Measurements from ENCODE around the gene DHX9. TPM values are rescaled to one million over a fixed set of nuclear protein-coding genes. Genes with fewer than 3 reads are reported as not detected.

DHX9 gene
- total RNA-seq, 1 donor from 2014 or later, result 169 TPM

GRCh38 chr1:182807907-182808306, 31.2 kb upstream of the DHX9 start:
- FAIRE-seq, result no peak
- no peak overlapping the region for H3K4me2 ChIP-seq (ENCODE audit: low read length)

GRCh38 chr1:182809414-182809957, 29.7 kb upstream of the DHX9 start:
- Histone ChIP-seq H3K9me3 (ENCODE audit: insufficient read depth, low read depth, low read length) (no peaks in the 10 kb centered on the region), H4K20me1 (ENCODE audit: insufficient read depth, low read length) (no peaks in the 10 kb centered on the region), H3K36me3 (ENCODE audit: insufficient read depth, low read length) (no peaks in the 10 kb centered on the region), H3K79me2 (ENCODE audit: insufficient read depth, low read length) (no peaks in the 10 kb centered on the region), H3K4me3 (ENCODE audit: insufficient read depth, low read depth, low read length) (no peak overlapping the region), H3K27me3 (ENCODE audit: insufficient read depth, low read length) (no peaks in the 10 kb centered on the region), H3K4me1 (ENCODE audit: insufficient read depth, low read length) (no peaks in the 10 kb centered on the region), H3K27ac (ENCODE audit: low read depth, low read length) (no peak overlapping the region), H3K4me2 (ENCODE audit: low read length) (no peak overlapping the region), H2AFZ (ENCODE audit: low read depth, low read length) (no peak overlapping the region), H3K9ac (ENCODE audit: low read length) (no peak overlapping the region)
- DNase-seq (ENCODE audit: low read depth) (no peak), FAIRE-seq (no peak)
- Mint-ChIP-seq H3K36me3 (ENCODE audit: low read depth, unreplicated experiment) (peaks cover 3% of the 10 kb centered on the region), H3K27me3 (ENCODE audit: low read depth, unreplicated experiment) (no peaks in the 10 kb centered on the region), H3K9me3 (ENCODE audit: unreplicated experiment) (no peaks in the 10 kb centered on the region), H3K27ac (ENCODE audit: unreplicated experiment) (no peak overlapping the region), H3K4me3 (ENCODE audit: unreplicated experiment) (no peak overlapping the region), H3K4me1 (ENCODE audit: low read depth, unreplicated experiment) (no peaks in the 10 kb centered on the region)
- TF ChIP-seq CTCF (IDR thresholded peaks at IDR 0.05; ENCODE audit: insufficient read depth, low read depth, low read length), result no peak
- TF ChIP-seq EZH2 (IDR thresholded peaks at IDR 0.05; ENCODE audit: insufficient read depth, low read length), result no peak

More at GRCh38 chr1:182807907-182808306, 31.2 kb upstream of the DHX9 start:
- H3K27ac Mint-ChIP-seq (ENCODE audit: unreplicated experiment), result no peak overlapping the region
- no peaks in the 10 kb centered on the region for H3K27me3 Mint-ChIP-seq (ENCODE audit: low read depth, unreplicated experiment)
- H3K27ac ChIP-seq (ENCODE audit: low read depth, low read length), result no peak overlapping the region
- no peak overlapping the region for H3K4me3 ChIP-seq (ENCODE audit: insufficient read depth, low read depth, low read length)
- H3K9me3 ChIP-seq (ENCODE audit: insufficient read depth, low read depth, low read length), result no peaks in the 10 kb centered on the region
- H3K36me3 Mint-ChIP-seq (ENCODE audit: low read depth, unreplicated experiment), result peaks cover 2% of the 10 kb centered on the region
- no peak for DNase-seq (ENCODE audit: low read depth)
- H3K36me3 ChIP-seq (ENCODE audit: insufficient read depth, low read length), result no peaks in the 10 kb centered on the region
- no peak overlapping the region for H3K4me3 Mint-ChIP-seq (ENCODE audit: unreplicated experiment)
- H3K4me1 Mint-ChIP-seq (ENCODE audit: low read depth, unreplicated experiment), result no peaks in the 10 kb centered on the region
- H3K9me3 Mint-ChIP-seq (ENCODE audit: unreplicated experiment), result no peaks in the 10 kb centered on the region
- H3K79me2 ChIP-seq (ENCODE audit: insufficient read depth, low read length), result no peaks in the 10 kb centered on the region
- TF ChIP-seq CTCF (IDR thresholded peaks at IDR 0.05; ENCODE audit: insufficient read depth, low read depth, low read length) (no peak), EZH2 (IDR thresholded peaks at IDR 0.05; ENCODE audit: insufficient read depth, low read length) (no peak)
- no peaks in the 10 kb centered on the region for H3K4me1 ChIP-seq (ENCODE audit: insufficient read depth, low read length)
- H3K27me3 ChIP-seq (ENCODE audit: insufficient read depth, low read length), result no peaks in the 10 kb centered on the region
- H4K20me1 ChIP-seq (ENCODE audit: insufficient read depth, low read length), result no peaks in the 10 kb centered on the region
- H2AFZ ChIP-seq (ENCODE audit: low read depth, low read length), result no peak overlapping the region
- no peak overlapping the region for H3K9ac ChIP-seq (ENCODE audit: low read length)

- H3K79me2 ChIP-seq (ENCODE audit: insufficient read depth, low read length), result no peaks in the 10 kb centered on the region
- no peak for FAIRE-seq
Measured at GRCh38 chr1:182811975-182812722, 27.0 kb upstream of the DHX9 start.

More at GRCh38 chr1:182811975-182812722, 27.0 kb upstream of the DHX9 start:
- H3K4me1 Mint-ChIP-seq (ENCODE audit: low read depth, unreplicated experiment), result no peaks in the 10 kb centered on the region
- no peaks in the 10 kb centered on the region for H3K27me3 Mint-ChIP-seq (ENCODE audit: low read depth, unreplicated experiment)
- H3K36me3 Mint-ChIP-seq (ENCODE audit: low read depth, unreplicated experiment), result peaks cover 2% of the 10 kb centered on the region
- Histone ChIP-seq H3K27ac (ENCODE audit: low read depth, low read length) (no peak overlapping the region), H3K9ac (ENCODE audit: low read length) (no peak overlapping the region), H3K9me3 (ENCODE audit: insufficient read depth, low read depth, low read length) (no peaks in the 10 kb centered on the region), H3K4me1 (ENCODE audit: insufficient read depth, low read length) (no peaks in the 10 kb centered on the region), H4K20me1 (ENCODE audit: insufficient read depth, low read length) (no peaks in the 10 kb centered on the region), H2AFZ (ENCODE audit: low read depth, low read length) (no peak overlapping the region), H3K4me2 (ENCODE audit: low read length) (no peak overlapping the region), H3K4me3 (ENCODE audit: insufficient read depth, low read depth, low read length) (no peak overlapping the region), H3K27me3 (ENCODE audit: insufficient read depth, low read length) (no peaks in the 10 kb centered on the region), H3K36me3 (ENCODE audit: insufficient read depth, low read length) (no peaks in the 10 kb centered on the region)
- DNase-seq (ENCODE audit: low read depth), result no peak
- no peaks in the 10 kb centered on the region for H3K9me3 Mint-ChIP-seq (ENCODE audit: unreplicated experiment)
- no peak for TF ChIP-seq CTCF (IDR thresholded peaks at IDR 0.05; ENCODE audit: insufficient read depth, low read depth, low read length)
- TF ChIP-seq EZH2 (IDR thresholded peaks at IDR 0.05; ENCODE audit: insufficient read depth, low read length), result no peak
- H3K4me3 Mint-ChIP-seq (ENCODE audit: unreplicated experiment), result no peak overlapping the region
- no peak overlapping the region for H3K27ac Mint-ChIP-seq (ENCODE audit: unreplicated experiment)
